ENCODE results near the gene FAM162A.

GRCh38 chr3:122421101-122421500 lies 37.1 kb downstream of the FAM162A start:
- TF ChIP-seq CTCF (IDR thresholded peaks at IDR 0.05) (no peak), POLR2A (IDR thresholded peaks at IDR 0.05) (no peak)

All from right lobe of liver (tissue), 4 donors.